ENCODE results near the gene SIRPB2.

DNA sequence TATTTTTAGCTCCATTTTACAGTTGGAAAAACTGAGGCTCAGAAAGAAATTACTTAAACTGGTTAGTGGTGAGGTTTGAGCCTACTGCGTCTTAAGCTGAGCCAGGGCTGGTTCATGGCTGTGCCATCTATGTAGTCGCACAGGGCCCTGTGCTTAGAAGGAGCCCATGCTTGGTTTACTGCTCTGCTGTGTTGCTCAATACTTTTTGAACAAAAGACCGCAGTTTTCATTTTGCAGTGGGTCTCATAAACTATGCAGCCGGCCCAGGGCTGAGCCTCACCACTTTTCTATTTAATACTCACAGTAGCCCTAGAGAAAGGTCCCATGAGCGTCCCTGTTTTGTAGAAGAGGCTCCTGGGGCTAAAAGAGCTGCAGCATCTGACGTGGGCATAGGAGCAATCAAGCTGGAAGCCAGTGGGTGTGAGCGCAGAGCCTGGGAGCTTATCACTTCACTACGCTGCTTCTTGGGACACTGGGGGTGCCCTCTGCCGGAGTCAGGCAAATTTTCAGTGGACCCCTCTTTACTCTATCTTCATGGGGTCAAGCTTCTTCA, 501 bp downstream of the SIRPB2 start:
- TF ChIP-seq, protein P1, sequence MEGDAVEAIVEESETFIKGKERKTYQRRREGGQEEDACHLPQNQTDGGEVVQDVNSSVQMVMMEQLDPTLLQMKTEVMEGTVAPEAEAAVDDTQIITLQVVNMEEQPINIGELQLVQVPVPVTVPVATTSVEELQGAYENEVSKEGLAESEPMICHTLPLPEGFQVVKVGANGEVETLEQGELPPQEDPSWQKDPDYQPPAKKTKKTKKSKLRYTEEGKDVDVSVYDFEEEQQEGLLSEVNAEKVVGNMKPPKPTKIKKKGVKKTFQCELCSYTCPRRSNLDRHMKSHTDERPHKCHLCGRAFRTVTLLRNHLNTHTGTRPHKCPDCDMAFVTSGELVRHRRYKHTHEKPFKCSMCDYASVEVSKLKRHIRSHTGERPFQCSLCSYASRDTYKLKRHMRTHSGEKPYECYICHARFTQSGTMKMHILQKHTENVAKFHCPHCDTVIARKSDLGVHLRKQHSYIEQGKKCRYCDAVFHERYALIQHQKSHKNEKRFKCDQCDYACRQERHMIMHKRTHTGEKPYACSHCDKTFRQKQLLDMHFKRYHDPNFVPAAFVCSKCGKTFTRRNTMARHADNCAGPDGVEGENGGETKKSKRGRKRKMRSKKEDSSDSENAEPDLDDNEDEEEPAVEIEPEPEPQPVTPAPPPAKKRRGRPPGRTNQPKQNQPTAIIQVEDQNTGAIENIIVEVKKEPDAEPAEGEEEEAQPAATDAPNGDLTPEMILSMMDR (IDR thresholded peaks at IDR 0.05): no peak
- no peak for TF ChIP-seq ZFX (IDR thresholded peaks at IDR 0.05; ENCODE audit: borderline replicate concordance)
